Astrocyte (in vitro differentiated cells and primary cell): ENCODE results near the gene SPRED2. TPM values are rescaled to one million over a fixed set of nuclear protein-coding genes. Genes with fewer than 3 reads are reported as not detected.
A peak's percentile ranks its signal among the peaks of the same experiment; 100 is the strongest.

Experiments used
- DNase-seq: peaks from one replicate; pipeline ENCODE4 v3.0.0-alpha.2; 2010; ENCODE audit warnings: low read depth
- FAIRE-seq: peaks from 2 replicates; lab custom pipeline; 2011; peaks lifted over from hg19 to GRCh38; lab: Jason Lieb, UNC
- H2AFZ ChIP-seq: 2 replicates; pipeline ENCODE4 v1.6.0; 2012; ENCODE audit warnings: low read depth, low read length, inconsistent platforms
- H3K27ac ChIP-seq: 2 replicates; pipeline ENCODE4 v1.5.1; 2011; ENCODE audit warnings: low read depth, low read length, inconsistent platforms
- H3K27me3 ChIP-seq: 2 replicates; pipeline ENCODE4 v1.6.0; 2011; ENCODE audit warnings: low read length, inconsistent platforms; ENCODE audit not compliant: insufficient read depth
- H3K36me3 ChIP-seq: 2 replicates; pipeline ENCODE4 v1.5.1; 2011; ENCODE audit warnings: low read length, inconsistent platforms; ENCODE audit not compliant: insufficient read depth
- H3K4me1 ChIP-seq: 2 replicates; pipeline ENCODE4 v1.5.1; 2011; ENCODE audit warnings: low read length, inconsistent platforms; ENCODE audit not compliant: insufficient read depth
- H3K4me2 ChIP-seq: 2 replicates; pipeline ENCODE4 v1.6.0; 2012; ENCODE audit warnings: low read length, inconsistent platforms
- H3K4me3 ChIP-seq: 2 replicates; pipeline ENCODE4 v1.5.1; 2011; ENCODE audit warnings: low read depth, mild to moderate bottlenecking, low read length, inconsistent platforms; ENCODE audit not compliant: insufficient read depth
- H3K79me2 ChIP-seq: 2 replicates; pipeline ENCODE4 v1.6.0; 2012; ENCODE audit warnings: mild to moderate bottlenecking, low read length, inconsistent platforms; ENCODE audit not compliant: insufficient read depth
- H3K9ac ChIP-seq: 2 replicates; pipeline ENCODE4 v1.6.0; 2012; ENCODE audit warnings: mild to moderate bottlenecking, low read length, inconsistent platforms
- H3K9me3 ChIP-seq: 2 replicates; pipeline ENCODE4 v1.5.1; 2012; ENCODE audit warnings: low read depth, mild to moderate bottlenecking, low read length, inconsistent platforms; ENCODE audit not compliant: insufficient read depth
- H4K20me1 ChIP-seq: 2 replicates; pipeline ENCODE4 v1.6.0; 2012; ENCODE audit warnings: low read length, inconsistent platforms; ENCODE audit not compliant: insufficient read depth
- H3K27ac Mint-ChIP-seq: one replicate; pipeline ENCODE4 v1.8.0; 2021; ENCODE audit warnings: mild to moderate bottlenecking, mixed read lengths; ENCODE audit not compliant: unreplicated experiment
- H3K27me3 Mint-ChIP-seq: one replicate; pipeline ENCODE4 v1.8.0; 2021; ENCODE audit warnings: low read depth, mixed read lengths; ENCODE audit not compliant: unreplicated experiment
- H3K36me3 Mint-ChIP-seq: one replicate; pipeline ENCODE4 v1.8.0; 2021; ENCODE audit warnings: low read depth, mixed read lengths; ENCODE audit not compliant: unreplicated experiment
- H3K4me1 Mint-ChIP-seq: one replicate; pipeline ENCODE4 v1.8.0; 2021; ENCODE audit warnings: low read depth, mixed read lengths; ENCODE audit not compliant: unreplicated experiment
- H3K4me3 Mint-ChIP-seq: one replicate; pipeline ENCODE4 v1.8.0; 2021; ENCODE audit warnings: mild to moderate bottlenecking, moderate library complexity, mixed read lengths; ENCODE audit not compliant: unreplicated experiment
- H3K9me3 Mint-ChIP-seq: one replicate; pipeline ENCODE4 v1.8.0; 2021; ENCODE audit warnings: mild to moderate bottlenecking, mixed read lengths; ENCODE audit not compliant: unreplicated experiment
- EZH2 ChIP-seq: IDR thresholded peaks from 2 replicates; pipeline ENCODE4 v1.6.1; 2012; ENCODE audit warnings: mild to moderate bottlenecking, low read length, inconsistent platforms; ENCODE audit not compliant: insufficient read depth
- total RNA-seq: library from RNA; stranded (reverse); gene quantifications from 2 replicates; pipeline ENCODE4 v1.2.1, GENCODE V29; 2021
- TF ChIP-seq, protein P1 (sequence below): IDR thresholded peaks from 2 replicates; pipeline ENCODE4 v1.5.1; 2011; ENCODE audit warnings: low read depth, mild to moderate bottlenecking, inconsistent platforms, low read length, moderate library complexity; ENCODE audit not compliant: insufficient read depth

SPRED2 gene
- total RNA-seq, 1 donor from 2014 or later, result 47.3 TPM

DNA sequence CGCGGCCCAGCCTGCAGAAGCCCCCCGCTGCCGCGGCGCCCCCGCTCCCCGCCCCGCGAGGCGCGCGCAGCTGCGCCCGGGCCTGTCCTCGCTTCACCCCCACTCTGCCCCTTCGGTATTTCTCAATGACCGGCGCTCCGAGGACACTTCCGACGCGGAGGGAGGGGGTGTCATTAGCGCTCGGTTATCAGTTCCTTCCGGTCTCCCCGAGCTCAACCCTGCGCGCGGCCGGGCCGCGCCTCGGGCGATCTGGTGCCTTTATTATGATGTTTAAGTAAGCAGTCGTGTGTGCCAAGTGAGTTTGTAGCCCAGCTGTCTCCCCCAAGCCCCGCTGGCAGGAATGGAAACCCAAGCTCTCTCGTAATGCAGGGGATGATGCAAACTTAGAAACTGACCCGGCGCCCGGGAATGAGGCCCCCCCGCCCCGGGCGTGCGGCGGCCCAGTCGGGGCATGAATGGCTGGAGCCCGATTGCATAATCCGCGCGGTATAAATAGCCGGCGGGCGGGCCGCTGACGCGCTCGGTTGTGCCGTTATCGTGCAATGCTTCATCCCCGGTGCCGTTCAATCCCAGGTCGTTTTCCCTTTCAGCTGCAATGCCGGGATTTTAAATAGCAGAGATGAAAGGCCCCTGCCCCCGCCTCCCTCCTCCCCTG lies 3.9 kb upstream of the SPRED2 start:
- FAIRE-seq (no peak), DNase-seq (peak; percentile 90)
- Mint-ChIP-seq H3K9me3 (no peaks in the 10 kb centered on the region), H3K4me3 (peak overlapping the region; percentile 91), H3K27me3 (no peaks in the 10 kb centered on the region), H3K4me1 (peaks cover 27% of the 10 kb centered on the region), H3K27ac (peak overlapping the region; percentile 100), H3K36me3 (no peaks in the 10 kb centered on the region)
- Histone ChIP-seq H3K27ac (peak overlapping the region; percentile 91), H3K9ac (peak overlapping the region; percentile 96), H3K9me3 (no peaks in the 10 kb centered on the region), H3K4me1 (peaks cover 11% of the 10 kb centered on the region), H3K4me2 (peak overlapping the region; percentile 94), H3K4me3 (peak overlapping the region; percentile 73), H4K20me1 (no peaks in the 10 kb centered on the region), H3K36me3 (no peaks in the 10 kb centered on the region), H2AFZ (peak overlapping the region; percentile 86), H3K27me3 (no peaks in the 10 kb centered on the region), H3K79me2 (peaks cover 13% of the 10 kb centered on the region)
- TF ChIP-seq EZH2, result no peak
- TF ChIP-seq, protein P1, sequence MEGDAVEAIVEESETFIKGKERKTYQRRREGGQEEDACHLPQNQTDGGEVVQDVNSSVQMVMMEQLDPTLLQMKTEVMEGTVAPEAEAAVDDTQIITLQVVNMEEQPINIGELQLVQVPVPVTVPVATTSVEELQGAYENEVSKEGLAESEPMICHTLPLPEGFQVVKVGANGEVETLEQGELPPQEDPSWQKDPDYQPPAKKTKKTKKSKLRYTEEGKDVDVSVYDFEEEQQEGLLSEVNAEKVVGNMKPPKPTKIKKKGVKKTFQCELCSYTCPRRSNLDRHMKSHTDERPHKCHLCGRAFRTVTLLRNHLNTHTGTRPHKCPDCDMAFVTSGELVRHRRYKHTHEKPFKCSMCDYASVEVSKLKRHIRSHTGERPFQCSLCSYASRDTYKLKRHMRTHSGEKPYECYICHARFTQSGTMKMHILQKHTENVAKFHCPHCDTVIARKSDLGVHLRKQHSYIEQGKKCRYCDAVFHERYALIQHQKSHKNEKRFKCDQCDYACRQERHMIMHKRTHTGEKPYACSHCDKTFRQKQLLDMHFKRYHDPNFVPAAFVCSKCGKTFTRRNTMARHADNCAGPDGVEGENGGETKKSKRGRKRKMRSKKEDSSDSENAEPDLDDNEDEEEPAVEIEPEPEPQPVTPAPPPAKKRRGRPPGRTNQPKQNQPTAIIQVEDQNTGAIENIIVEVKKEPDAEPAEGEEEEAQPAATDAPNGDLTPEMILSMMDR, result no peak

DNA sequence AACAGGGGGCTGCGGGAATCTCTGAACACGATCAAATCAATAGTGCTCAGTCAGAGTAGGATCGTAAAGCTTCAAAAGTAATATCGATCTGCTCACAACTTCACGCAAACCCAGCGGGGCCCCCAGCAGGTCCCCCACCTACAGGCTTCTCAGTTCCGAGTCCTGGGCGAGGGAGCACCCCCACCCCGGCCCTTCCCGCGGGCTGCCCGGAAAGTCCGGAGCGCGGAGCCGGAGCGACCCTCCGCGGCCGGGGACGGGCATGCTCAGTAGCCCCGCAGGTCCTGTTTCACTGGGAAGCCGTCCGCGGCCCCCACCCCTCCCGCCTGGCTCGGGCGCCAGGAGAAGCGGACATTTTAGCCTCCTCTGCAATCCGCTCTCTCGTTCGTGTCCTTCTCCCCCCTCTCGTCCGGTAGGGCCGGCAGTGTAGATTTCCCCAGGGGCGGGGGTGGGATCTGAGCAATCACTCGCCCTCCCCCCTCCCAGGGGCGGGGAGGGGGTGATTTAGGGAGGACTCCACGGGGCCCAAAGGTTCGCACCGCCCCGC lies 3.3 kb upstream of the SPRED2 start:
- DNase-seq (peak; percentile 84), FAIRE-seq (no peak)
- Histone ChIP-seq H3K36me3 (no peaks in the 10 kb centered on the region), H3K9me3 (no peaks in the 10 kb centered on the region), H2AFZ (peak overlapping the region; percentile 86), H3K79me2 (peaks cover 19% of the 10 kb centered on the region), H3K27ac (peak overlapping the region; percentile 91), H3K27me3 (no peaks in the 10 kb centered on the region), H3K4me1 (peaks cover 11% of the 10 kb centered on the region), H3K4me2 (peak overlapping the region; percentile 94), H3K4me3 (peak overlapping the region; percentile 73), H3K9ac (peak overlapping the region; percentile 96), H4K20me1 (peaks cover under 1% of the 10 kb centered on the region)
- H3K9me3 Mint-ChIP-seq, result no peaks in the 10 kb centered on the region
- H3K4me3 Mint-ChIP-seq, result peak overlapping the region; percentile 91
- no peaks in the 10 kb centered on the region for H3K27me3 Mint-ChIP-seq
- no peaks in the 10 kb centered on the region for H3K36me3 Mint-ChIP-seq
- H3K4me1 Mint-ChIP-seq, result peaks cover 27% of the 10 kb centered on the region
- TF ChIP-seq, protein P1, result no peak
- TF ChIP-seq EZH2, result no peak
- peak overlapping the region; percentile 100 for H3K27ac Mint-ChIP-seq
